Skeletal muscle tissue (tissue), 4 donors: ENCODE results near the gene KCNQ5. TPM values are rescaled to one million over a fixed set of nuclear protein-coding genes. Genes with fewer than 3 reads are reported as not detected.
"Not testable (repeated sequence)": the region's sequence is repeated elsewhere in the genome, so short reads cannot be mapped to it uniquely, and the experiment has no call there.

Experiments used
- H3K27ac ChIP-seq: one replicate; pipeline ENCODE4 v1.7.0; 2013; ENCODE audit warnings: mild to moderate bottlenecking, low read depth, low read length, inconsistent platforms
- H3K27me3 ChIP-seq, 3 donors: one replicate each; pipeline ENCODE4 v1.7.0; 2013; ENCODE audit warnings: low read length in 3 of 3; ENCODE audit not compliant: control insufficient read depth in 3 of 3, insufficient read depth in 3 of 3
- H3K36me3 ChIP-seq, 3 donors: one replicate each; pipeline ENCODE4 v1.7.0; 2013; ENCODE audit warnings: low read length in 3 of 3; ENCODE audit not compliant: control insufficient read depth in 3 of 3, insufficient read depth in 3 of 3
- H3K4me1 ChIP-seq, 3 donors: one replicate each; pipeline ENCODE4 v1.7.0; 2013; ENCODE audit warnings: low read length in 3 of 3, mild to moderate bottlenecking in 3 of 3; ENCODE audit not compliant: control insufficient read depth in 3 of 3, insufficient read depth in 3 of 3
- H3K4me3 ChIP-seq, 3 donors: one replicate each; pipeline ENCODE4 v1.7.0; 2013; ENCODE audit warnings: low read length in 3 of 3
- H3K9ac ChIP-seq, 3 donors: one replicate each; pipeline ENCODE4 v1.7.0; 2013; ENCODE audit warnings: low read length in 3 of 3, mild to moderate bottlenecking in 3 of 3, moderate library complexity in 2 of 3, low read depth in 1 of 3
- H3K9me3 ChIP-seq, 3 donors: one replicate each; pipeline ENCODE4 v1.7.0; 2013; ENCODE audit warnings: low read length in 3 of 3; ENCODE audit not compliant: control insufficient read depth in 3 of 3
- total RNA-seq: library from RNA; depleted of rRNA; stranded (reverse); fragments of >200 nt; gene quantifications from one replicate; pipeline ENCODE4 v1.2.3, GENCODE V29; 2014
- donor health status: Osteomylitis.

KCNQ5 gene
- 0.52 TPM for total RNA-seq

GRCh38 chr6:72621291-72622093 lies at the start of gene KCNQ5:
TSS of gene KCNQ5 (plus strand) at chr6:72622064.
- Histone ChIP-seq H3K27me3 (peaks cover 0 to 6% (median 0%) of the 10 kb centered on the region in 3 donors), H3K4me3 (peak within 1 kb of the TSS; percentile 80 to 85 (median 80)), H3K4me1 (peaks cover 10 to 32% (median 12%) of the 10 kb centered on the region in 3 donors), H3K27ac (peak within 1 kb of the TSS; percentile 61), H3K9me3 (no peaks in the 10 kb centered on the region), H3K9ac (peak within 1 kb of the TSS; percentile 78 to 84 (median 82)), H3K36me3 (no peaks in the 10 kb centered on the region)

DNA sequence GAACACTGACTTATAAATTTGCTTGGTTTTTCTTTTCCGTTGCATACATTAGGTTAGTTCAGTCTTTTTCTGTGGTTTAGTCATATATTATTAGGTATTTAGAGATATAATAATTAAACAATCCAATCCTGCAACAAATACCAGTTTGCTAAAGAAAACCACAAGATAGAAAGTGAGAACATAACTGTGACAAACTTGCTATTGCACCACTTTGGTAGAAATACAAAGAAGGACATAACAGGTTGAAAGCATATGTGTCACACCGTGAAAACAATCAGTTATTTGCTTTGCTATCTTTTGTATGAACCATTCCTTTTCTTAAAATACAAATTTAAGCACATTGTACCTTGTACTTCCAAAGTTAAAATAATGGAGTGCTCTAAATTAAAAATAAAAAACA lies 42.0 kb upstream of the KCNQ5 start:
- H3K27me3 ChIP-seq: no peaks in the 10 kb centered on the region
- no peak overlapping the region for H3K9ac ChIP-seq
- no peaks in the 10 kb centered on the region for H3K9me3 ChIP-seq
- no peaks in the 10 kb centered on the region for H3K4me1 ChIP-seq
- H3K36me3 ChIP-seq: no peaks in the 10 kb centered on the region
- H3K27ac ChIP-seq: no peak overlapping the region
- H3K4me3 ChIP-seq: no peak overlapping the region

- Histone ChIP-seq H3K27me3 (no peaks in the 10 kb centered on the region), H3K4me1 (no peaks in the 10 kb centered on the region), H3K27ac (no peak overlapping the region), H3K4me3 (no peak overlapping the region), H3K9ac (no peak overlapping the region), H3K9me3 (no peaks in the 10 kb centered on the region), H3K36me3 (no peaks in the 10 kb centered on the region)
These were observed 41.5 kb upstream of the KCNQ5 start for GRCh38 chr6:72580281-72580940.

GRCh38 chr6:72580950-72581349 lies 40.9 kb upstream of the KCNQ5 start:
- H3K27ac ChIP-seq, H3K27me3 ChIP-seq, H3K36me3 ChIP-seq, H3K9me3 ChIP-seq, H3K4me1 ChIP-seq, H3K4me3 ChIP-seq, H3K9ac ChIP-seq: not testable (repeated sequence)

DNA sequence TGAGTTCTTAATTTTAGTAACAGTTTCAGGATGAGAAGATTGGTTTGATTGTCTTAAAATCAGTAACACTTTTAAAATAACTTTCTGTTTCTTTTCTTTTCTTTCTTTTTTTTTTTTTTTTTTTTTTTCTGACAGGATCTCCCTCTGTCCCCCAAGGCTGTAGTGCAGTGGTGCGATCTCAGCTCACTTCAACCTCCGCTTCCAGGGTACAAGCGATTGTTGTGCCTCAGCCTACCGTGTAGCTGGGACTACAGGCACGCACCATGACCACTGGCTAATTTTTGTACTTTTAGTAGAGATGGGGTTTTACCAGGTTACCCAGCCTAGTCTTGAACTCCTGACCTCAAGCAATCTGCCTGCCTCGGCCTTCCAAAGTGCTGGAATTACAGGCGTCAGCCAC lies 33.7 kb upstream of the KCNQ5 start:
- no peaks in the 10 kb centered on the region for H3K4me1 ChIP-seq
- H3K27me3 ChIP-seq: no peaks in the 10 kb centered on the region
- no peaks in the 10 kb centered on the region for H3K36me3 ChIP-seq
- H3K4me3 ChIP-seq: no peak overlapping the region
- no peak overlapping the region for H3K27ac ChIP-seq
- H3K9ac ChIP-seq: no peak overlapping the region
- no peaks in the 10 kb centered on the region for H3K9me3 ChIP-seq

- H3K9me3 ChIP-seq: no peaks in the 10 kb centered on the region
These were observed 32.8 kb upstream of the KCNQ5 start for GRCh38 chr6:72589096-72589495.

GRCh38 chr6:72595812-72596211 lies 26.1 kb upstream of the KCNQ5 start:
- no peak overlapping the region for H3K9ac ChIP-seq
- no peak overlapping the region for H3K27ac ChIP-seq
- no peaks in the 10 kb centered on the region for H3K36me3 ChIP-seq
- no peaks in the 10 kb centered on the region for H3K9me3 ChIP-seq
- no peaks in the 10 kb centered on the region for H3K27me3 ChIP-seq
- no peak overlapping the region for H3K4me3 ChIP-seq
- no peaks in the 10 kb centered on the region for H3K4me1 ChIP-seq

More at GRCh38 chr6:72589096-72589495, 32.8 kb upstream of the KCNQ5 start:
- H3K27me3 ChIP-seq: no peaks in the 10 kb centered on the region
- no peak overlapping the region for H3K9ac ChIP-seq
- H3K4me1 ChIP-seq: no peaks in the 10 kb centered on the region
- H3K36me3 ChIP-seq: no peaks in the 10 kb centered on the region
- no peak overlapping the region for H3K27ac ChIP-seq
- no peak overlapping the region for H3K4me3 ChIP-seq

- Histone ChIP-seq H3K27me3 (peaks cover 0 to 5% (median 0%) of the 10 kb centered on the region in 3 donors), H3K9ac (peak overlapping the region in 1 of 3 donors; percentile 8), H3K4me3 (no peak overlapping the region)
These were observed 5.4 kb upstream of the KCNQ5 start for GRCh38 chr6:72616406-72617015.

DNA sequence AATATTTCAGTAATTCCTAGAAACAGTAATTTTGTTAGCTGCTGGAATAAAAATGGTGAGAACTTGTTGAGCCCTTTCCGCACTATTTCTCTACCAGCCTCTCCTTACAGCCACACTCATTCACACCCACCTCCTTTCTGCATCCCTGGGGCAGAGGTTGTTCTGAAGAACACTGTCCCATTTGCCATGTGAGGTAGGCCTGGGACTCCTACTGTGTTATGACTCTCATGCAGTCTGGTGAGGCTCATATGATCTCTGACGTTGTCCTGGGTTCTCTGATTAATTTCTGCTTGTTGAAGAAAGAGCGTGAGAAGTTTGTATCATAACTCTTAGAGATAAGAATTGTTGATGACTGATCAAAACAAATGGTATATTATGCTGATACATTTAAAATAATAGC lies 4.1 kb upstream of the KCNQ5 start:
- Histone ChIP-seq H3K27me3 (peaks cover 0 to 6% (median 0%) of the 10 kb centered on the region in 3 donors), H3K36me3 (no peaks in the 10 kb centered on the region), H3K4me3 (no peak overlapping the region), H3K27ac (no peak overlapping the region), H3K9ac (no peak overlapping the region), H3K4me1 (peaks cover 5 to 26% (median 12%) of the 10 kb centered on the region in 3 donors), H3K9me3 (no peaks in the 10 kb centered on the region)

More at GRCh38 chr6:72616406-72617015, 5.4 kb upstream of the KCNQ5 start:
- no peak overlapping the region for H3K27ac ChIP-seq
- peaks cover 5 to 19% (median 12%) of the 10 kb centered on the region in 3 donors for H3K4me1 ChIP-seq
- H3K36me3 ChIP-seq: no peaks in the 10 kb centered on the region
- no peaks in the 10 kb centered on the region for H3K9me3 ChIP-seq
